ENCODE data around the gene ADARB2. TPM values are rescaled to one million over a fixed set of nuclear protein-coding genes. Genes with fewer than 3 reads are reported as not detected.

The ADARB2 gene
- total RNA-seq, 2 donors from 2014 or later, result 8.0 to 12.2 TPM

- Histone ChIP-seq H3K36me3 (replicated peaks in 1 of 2; ENCODE audit: insufficient read depth in 1 of 2, low read depth in 2 of 2) (no peaks in the 10 kb centered on the region), H3K9me3 (no peaks in the 10 kb centered on the region), H3K4me3 (no peak overlapping the region), H3K27ac (no peak overlapping the region), H3K4me1 (no peaks in the 10 kb centered on the region), H3K27me3 (no peaks in the 10 kb centered on the region)
- intact Hi-C loops (cut with DNase I), result no loop called here
- WGBS, 2 donors, result 71 to 82% methylated on average over 8 to 14 of the region's 14 CpGs
- ATAC-seq (no peak), DNase-seq (no peak)
- TF ChIP-seq POLR2A (IDR thresholded peaks at IDR 0.05) (no peak), CTCF (IDR thresholded peaks at IDR 0.05) (no peak)
These were observed 222.1 kb downstream of the ADARB2 start for GRCh38 chr10:1515121-1515779.

- Histone ChIP-seq H3K4me3 (no peak overlapping the region), H3K4me1 (no peaks in the 10 kb centered on the region), H3K36me3 (replicated peaks in 1 of 2; ENCODE audit: insufficient read depth in 1 of 2, low read depth in 2 of 2) (no peaks in the 10 kb centered on the region), H3K27me3 (no peaks in the 10 kb centered on the region), H3K27ac (no peak overlapping the region), H3K9me3 (no peaks in the 10 kb centered on the region)
- TF ChIP-seq POLR2A (IDR thresholded peaks at IDR 0.05), result no peak
- TF ChIP-seq CTCF (IDR thresholded peaks at IDR 0.05), result no peak
- intact Hi-C loops (cut with DNase I), result no loop called here
- ATAC-seq (no peak), DNase-seq (no peak)
- 49 to 73% methylated on average over 8 of the region's 8 CpGs for WGBS, 2 donors
These were observed 222.6 kb downstream of the ADARB2 start for GRCh38 chr10:1514681-1515080.

GRCh38 chr10:1513221-1513620 is 224.1 kb downstream of the ADARB2 start:
- no peak overlapping the region for H3K4me3 ChIP-seq
- H3K27ac ChIP-seq, result no peak overlapping the region
- H3K36me3 ChIP-seq (replicated peaks in 1 of 2; ENCODE audit: insufficient read depth in 1 of 2, low read depth in 2 of 2), result no peaks in the 10 kb centered on the region
- intact Hi-C loops (cut with DNase I), result no loop called here
- TF ChIP-seq POLR2A (IDR thresholded peaks at IDR 0.05), result no peak
- no peak for TF ChIP-seq CTCF (IDR thresholded peaks at IDR 0.05)
- WGBS, 2 donors, result 73 to 75% methylated on average over 8 to 12 of the region's 14 CpGs
- no peaks in the 10 kb centered on the region for H3K4me1 ChIP-seq
- H3K9me3 ChIP-seq, result no peaks in the 10 kb centered on the region
- DNase-seq, result no peak
- ATAC-seq, result no peak
- H3K27me3 ChIP-seq, result no peaks in the 10 kb centered on the region

GRCh38 chr10:1509011-1509530 is 228.3 kb downstream of the ADARB2 start:
- intact Hi-C loops (cut with DNase I), result no loop called here
- H3K4me1 ChIP-seq, result no peaks in the 10 kb centered on the region
- no peak overlapping the region for H3K4me3 ChIP-seq
- peaks cover 0 to 2% (median 0%) of the 10 kb centered on the region in 3 donors for H3K9me3 ChIP-seq
- H3K27ac ChIP-seq, result no peak overlapping the region
- WGBS, 2 donors, result 68 to 70% methylated on average over 15 of the region's 15 CpGs
- ATAC-seq (no peak), DNase-seq (no peak)
- no peaks in the 10 kb centered on the region for H3K27me3 ChIP-seq
- TF ChIP-seq CTCF (IDR thresholded peaks at IDR 0.05) (no peak), POLR2A (IDR thresholded peaks at IDR 0.05) (no peak)
- no peaks in the 10 kb centered on the region for H3K36me3 ChIP-seq (replicated peaks in 1 of 2; ENCODE audit: insufficient read depth in 1 of 2, low read depth in 2 of 2)

GRCh38 chr10:1508096-1508495 is 229.2 kb downstream of the ADARB2 start:
- H3K36me3 ChIP-seq (replicated peaks in 1 of 2; ENCODE audit: insufficient read depth in 1 of 2, low read depth in 2 of 2), result no peaks in the 10 kb centered on the region
- no peak for TF ChIP-seq CTCF (IDR thresholded peaks at IDR 0.05)
- no peak for TF ChIP-seq POLR2A (IDR thresholded peaks at IDR 0.05)
- 77 to 82% methylated on average over 10 to 16 of the region's 16 CpGs for WGBS, 2 donors
- intact Hi-C loops (cut with DNase I), result no loop called here
- H3K4me3 ChIP-seq, result no peak overlapping the region
- no peak for DNase-seq
- ATAC-seq, result no peak
- no peaks in the 10 kb centered on the region for H3K4me1 ChIP-seq
- peaks cover 0 to 2% (median 0%) of the 10 kb centered on the region in 3 donors for H3K9me3 ChIP-seq
- H3K27me3 ChIP-seq, result no peaks in the 10 kb centered on the region
- no peak overlapping the region for H3K27ac ChIP-seq
